Duodenal mucosa (tissue), 2 donors: Measurements from ENCODE around the gene MORF4L1.
A peak's percentile ranks its signal among the peaks of the same experiment; 100 is the strongest.
"Not testable (repeated sequence)": the region's sequence is repeated elsewhere in the genome, so short reads cannot be mapped to it uniquely, and the experiment has no call there.

Experiments
- H3K27ac ChIP-seq: one replicate; pipeline ENCODE4 v1.7.0; 2013; ENCODE audit warnings: low read depth, low read length
- H3K27me3 ChIP-seq, 2 donors: one replicate each; pipeline ENCODE4 v1.7.0; 2013; ENCODE audit warnings: low read length in 2 of 2, control low read depth in 1 of 2; ENCODE audit not compliant: insufficient read depth in 2 of 2, control insufficient read depth in 1 of 2
- H3K36me3 ChIP-seq, 2 donors: one replicate each; pipeline ENCODE4 v1.7.0; 2013; ENCODE audit warnings: low read length in 2 of 2, control low read depth in 1 of 2; ENCODE audit not compliant: insufficient read depth in 2 of 2, control insufficient read depth in 1 of 2
- H3K4me1 ChIP-seq, 2 donors: one replicate each; pipeline ENCODE4 v1.7.0; 2013; ENCODE audit warnings: low read length in 2 of 2, control low read depth in 1 of 2; ENCODE audit not compliant: insufficient read depth in 2 of 2, control insufficient read depth in 1 of 2
- H3K4me3 ChIP-seq, 2 donors: one replicate each; pipeline ENCODE4 v1.7.0; 2013; ENCODE audit warnings: low read length in 2 of 2, low read depth in 1 of 2
- H3K9ac ChIP-seq, 2 donors: one replicate each; pipeline ENCODE4 v1.7.0; 2013; ENCODE audit warnings: low read length in 2 of 2, low read depth in 1 of 2
- H3K9me3 ChIP-seq, 2 donors: one replicate each; pipeline ENCODE4 v1.7.0; 2013; ENCODE audit warnings: low read length in 2 of 2, control low read depth in 1 of 2; ENCODE audit not compliant: control insufficient read depth in 1 of 2

Gene MORF4L1, protein sequence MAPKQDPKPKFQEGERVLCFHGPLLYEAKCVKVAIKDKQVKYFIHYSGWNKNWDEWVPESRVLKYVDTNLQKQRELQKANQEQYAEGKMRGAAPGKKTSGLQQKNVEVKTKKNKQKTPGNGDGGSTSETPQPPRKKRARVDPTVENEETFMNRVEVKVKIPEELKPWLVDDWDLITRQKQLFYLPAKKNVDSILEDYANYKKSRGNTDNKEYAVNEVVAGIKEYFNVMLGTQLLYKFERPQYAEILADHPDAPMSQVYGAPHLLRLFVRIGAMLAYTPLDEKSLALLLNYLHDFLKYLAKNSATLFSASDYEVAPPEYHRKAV

DNA sequence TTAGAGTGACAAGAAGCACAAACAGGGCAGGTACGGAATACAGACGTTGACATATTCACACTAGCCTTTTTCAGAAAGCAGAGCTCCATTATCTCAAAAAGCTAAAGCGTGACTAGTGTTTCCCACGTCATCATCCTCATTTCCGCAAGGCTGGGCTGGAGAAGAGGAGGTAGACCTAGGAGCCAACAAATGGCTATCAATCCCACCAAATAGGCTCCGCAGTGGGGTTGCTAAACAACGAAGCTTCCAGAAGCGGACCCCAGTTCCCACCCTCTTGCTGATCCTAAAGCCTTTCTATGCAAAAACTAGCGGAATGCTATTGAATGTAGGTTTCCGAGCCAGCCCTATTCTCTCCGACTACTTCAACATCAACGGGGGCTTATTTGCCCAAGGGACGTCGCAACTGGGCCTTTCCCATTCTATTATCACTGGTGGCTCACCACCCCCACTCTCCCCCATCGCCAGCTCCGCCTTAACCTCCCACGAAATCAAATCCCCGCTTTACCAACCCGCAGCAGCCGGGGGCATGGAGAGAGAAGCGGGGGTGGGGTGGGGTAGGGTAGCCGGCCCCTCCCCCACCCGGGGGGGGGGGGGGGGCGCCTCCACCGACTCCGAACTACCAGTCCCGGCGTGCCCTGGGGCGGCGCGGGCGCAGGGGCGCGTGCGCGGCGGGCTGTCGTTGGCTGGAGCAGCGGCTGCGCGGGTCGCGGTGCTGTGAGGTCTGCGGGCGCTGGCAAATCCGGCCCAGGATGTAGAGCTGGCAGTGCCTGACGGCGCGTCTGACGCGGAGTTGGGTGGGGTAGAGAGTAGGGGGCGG, at the start of gene MORF4L1:
Gene MORF4L1 (plus strand): TSS at position 736 of the 817 bp plus-strand sequence. CDS start 128 bp downstream, outside the sequence.
- H3K27ac ChIP-seq: peak within 1 kb of the TSS; percentile 100
- H3K9me3 ChIP-seq: no peaks in the 10 kb centered on the region
- H3K4me1 ChIP-seq: peaks cover 16% of the 10 kb centered on the region in 2 donors
- H3K9ac ChIP-seq: peak within 1 kb of the TSS; percentile 100
- peak within 1 kb of the TSS; percentile 89 to 94 for H3K4me3 ChIP-seq
- no peaks in the 10 kb centered on the region for H3K27me3 ChIP-seq
- no peaks in the 10 kb centered on the region for H3K36me3 ChIP-seq

DNA sequence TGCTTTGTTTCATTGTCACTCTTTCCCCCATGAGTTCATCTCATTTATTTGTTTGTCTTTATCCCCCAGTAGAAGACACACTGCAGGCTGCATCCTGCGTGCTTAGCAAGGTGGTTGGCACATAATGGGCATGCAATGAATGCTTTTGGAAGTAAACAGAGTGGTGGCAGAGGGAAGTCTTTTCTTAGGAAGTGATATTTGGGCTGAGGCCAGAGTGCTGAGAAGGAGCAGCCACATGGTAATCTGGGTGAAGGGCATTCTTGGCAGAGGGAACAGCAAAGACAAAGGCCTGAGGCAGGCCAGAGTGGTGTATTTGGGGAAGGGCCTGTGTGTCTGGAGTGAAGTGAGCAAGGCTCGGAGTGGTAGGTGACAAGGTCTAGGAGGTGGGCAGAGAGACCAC, 43.8 kb upstream of the MORF4L1 start:
- H3K36me3 ChIP-seq: no peaks in the 10 kb centered on the region

DNA sequence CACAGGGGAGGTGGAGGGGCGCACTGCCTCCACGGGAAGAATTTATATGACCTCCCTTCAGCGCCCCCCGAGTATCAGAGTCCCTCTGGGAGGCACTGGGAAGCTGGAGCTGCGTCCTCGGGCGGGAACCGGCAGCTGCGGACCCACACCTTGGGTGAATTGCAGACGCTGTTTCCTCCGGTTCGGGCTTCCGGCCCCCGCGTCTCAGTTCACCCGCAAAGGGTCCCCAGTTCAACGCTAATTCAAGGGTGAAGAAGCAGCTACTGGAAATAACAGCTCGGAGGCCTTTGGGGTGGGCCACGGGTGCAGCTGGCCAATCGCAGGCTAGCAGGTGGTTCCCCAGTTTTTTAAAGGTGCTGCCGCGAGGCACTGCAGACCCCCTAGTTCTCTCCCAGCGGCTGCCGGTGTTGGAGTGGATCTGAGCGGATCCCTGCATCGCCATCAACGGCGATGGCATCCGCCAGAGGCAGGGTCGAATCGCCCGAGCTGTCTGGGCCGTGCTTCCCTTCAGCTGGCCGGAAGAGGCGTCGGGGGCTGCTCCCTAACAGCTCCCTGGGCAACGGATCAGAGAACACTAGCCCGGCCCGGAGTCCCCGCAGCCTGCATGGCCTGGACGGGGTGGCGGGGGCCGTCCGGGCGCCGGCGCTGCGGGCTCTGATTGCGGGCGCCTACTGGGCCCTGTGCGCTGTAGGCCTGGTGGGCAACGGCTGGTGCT, 42.0 kb upstream of the MORF4L1 start:
- H3K27ac ChIP-seq: no peak overlapping the region
- no peaks in the 10 kb centered on the region for H3K9me3 ChIP-seq
- no peak overlapping the region for H3K4me3 ChIP-seq
- no peaks in the 10 kb centered on the region for H3K4me1 ChIP-seq
- no peaks in the 10 kb centered on the region for H3K36me3 ChIP-seq
- H3K27me3 ChIP-seq: peaks cover 4 to 9% of the 10 kb centered on the region in 2 donors
- no peak overlapping the region for H3K9ac ChIP-seq

More for the DNA sequence above, 43.8 kb upstream of the MORF4L1 start:
- no peak overlapping the region for H3K27ac ChIP-seq
- H3K9ac ChIP-seq: no peak overlapping the region
- peaks cover 4 to 9% of the 10 kb centered on the region in 2 donors for H3K27me3 ChIP-seq
- H3K4me3 ChIP-seq: no peak overlapping the region
- no peaks in the 10 kb centered on the region for H3K4me1 ChIP-seq
- no peaks in the 10 kb centered on the region for H3K9me3 ChIP-seq

DNA sequence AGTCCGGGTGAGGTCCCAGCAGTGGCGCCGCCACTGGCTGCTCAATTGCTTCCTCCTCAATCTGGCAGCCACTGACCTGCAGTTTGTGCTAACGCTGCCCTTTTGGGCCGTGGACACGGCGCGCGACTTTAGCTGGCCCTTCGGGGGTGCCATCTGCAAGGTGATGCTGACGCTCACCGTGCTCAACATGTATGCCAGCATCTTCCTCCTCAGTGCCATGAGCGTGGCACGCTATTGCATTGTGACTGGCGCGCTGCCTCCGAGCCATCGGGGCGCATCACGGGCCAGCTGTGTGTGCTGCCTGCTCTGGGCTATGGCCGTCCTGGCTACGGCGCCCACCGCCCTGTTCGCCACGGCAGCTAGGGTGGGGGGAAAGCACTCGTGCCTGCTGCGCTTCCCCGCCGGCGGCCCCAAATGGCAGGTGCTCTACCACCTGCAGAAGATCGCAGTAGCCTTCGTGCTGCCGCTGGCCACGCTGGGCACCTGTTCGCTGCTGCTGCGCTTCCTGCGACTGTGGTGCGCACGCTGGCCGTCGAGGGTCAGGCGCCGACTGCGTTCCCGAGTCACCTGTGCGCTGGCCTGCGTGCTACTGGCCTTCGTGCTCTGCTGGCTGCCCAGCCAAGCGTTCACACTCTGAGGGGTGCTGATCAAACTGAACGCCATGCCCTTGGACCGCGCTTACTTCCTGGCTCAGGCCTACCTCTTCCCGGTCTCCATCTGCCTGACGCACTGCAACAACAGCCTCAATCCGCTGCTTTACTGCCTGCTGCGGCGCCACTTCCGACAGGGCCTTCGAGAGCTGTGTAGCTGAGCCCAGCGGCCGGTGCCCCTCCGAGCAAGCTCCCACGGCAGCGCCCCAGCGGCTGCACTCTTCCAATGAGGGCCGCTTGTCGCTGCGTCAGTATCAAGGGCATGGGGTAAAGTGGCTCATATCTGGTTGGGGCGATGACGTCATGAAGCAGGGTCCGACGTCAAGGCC, 41.2 kb upstream of the MORF4L1 start:
- Histone ChIP-seq H3K4me1 (no peaks in the 10 kb centered on the region), H3K9ac (no peak overlapping the region), H3K4me3 (no peak overlapping the region), H3K9me3 (no peaks in the 10 kb centered on the region), H3K36me3 (no peaks in the 10 kb centered on the region), H3K27ac (no peak overlapping the region), H3K27me3 (peaks cover 4 to 9% of the 10 kb centered on the region in 2 donors)

DNA sequence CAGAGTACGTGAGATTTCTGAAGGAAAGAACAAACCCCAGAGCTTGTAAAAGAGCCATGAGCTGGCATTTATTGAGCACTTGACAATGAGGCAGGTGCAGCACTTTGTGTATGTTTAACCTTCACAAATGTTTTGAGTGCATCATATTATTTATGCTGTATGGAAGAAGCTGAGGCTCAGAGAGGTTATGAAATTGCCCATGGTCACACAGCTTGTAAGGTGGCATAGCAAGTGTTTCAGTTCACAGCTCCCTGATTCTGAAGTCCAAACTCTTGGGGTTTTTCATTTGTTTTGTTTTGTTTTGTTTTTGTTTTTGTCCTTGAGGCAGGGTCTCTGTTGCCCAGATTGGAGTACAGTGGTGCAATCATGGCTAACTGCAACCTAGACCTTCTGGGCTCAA, 36.4 kb upstream of the MORF4L1 start:
- H3K27me3 ChIP-seq: peaks cover 4 to 5% of the 10 kb centered on the region in 2 donors
- H3K4me3 ChIP-seq: no peak overlapping the region

DNA sequence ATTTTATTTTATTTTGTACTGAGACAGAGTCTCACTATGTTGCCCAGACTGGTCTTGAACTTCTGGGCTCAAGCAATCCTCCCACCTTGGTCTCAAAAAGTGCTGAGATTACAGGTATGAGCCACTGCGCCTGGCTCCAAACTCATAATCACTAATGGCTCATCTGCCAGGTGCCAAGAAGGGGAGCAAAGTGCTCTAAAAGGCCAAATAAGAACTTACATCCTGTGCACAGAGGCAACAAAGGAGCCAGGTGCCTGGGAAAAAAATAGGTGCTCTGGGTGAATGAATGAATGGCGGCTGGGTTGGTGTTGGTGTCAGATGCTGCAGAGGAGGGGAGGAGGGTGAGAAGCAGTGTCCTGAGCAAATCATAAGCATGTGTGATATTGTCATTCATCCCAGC, 35.6 kb upstream of the MORF4L1 start:
- Histone ChIP-seq H3K9me3 (no peaks in the 10 kb centered on the region), H3K27me3 (peaks cover 0 to 5% of the 10 kb centered on the region in 2 donors), H3K36me3 (no peaks in the 10 kb centered on the region), H3K9ac (no peak overlapping the region), H3K4me1 (no peaks in the 10 kb centered on the region), H3K27ac (no peak overlapping the region), H3K4me3 (no peak overlapping the region)

More for the DNA sequence above, 36.4 kb upstream of the MORF4L1 start:
- H3K36me3 ChIP-seq: no peaks in the 10 kb centered on the region
- no peak overlapping the region for H3K27ac ChIP-seq
- no peak overlapping the region for H3K9ac ChIP-seq
- H3K4me1 ChIP-seq: no peaks in the 10 kb centered on the region
- H3K9me3 ChIP-seq: no peaks in the 10 kb centered on the region

DNA sequence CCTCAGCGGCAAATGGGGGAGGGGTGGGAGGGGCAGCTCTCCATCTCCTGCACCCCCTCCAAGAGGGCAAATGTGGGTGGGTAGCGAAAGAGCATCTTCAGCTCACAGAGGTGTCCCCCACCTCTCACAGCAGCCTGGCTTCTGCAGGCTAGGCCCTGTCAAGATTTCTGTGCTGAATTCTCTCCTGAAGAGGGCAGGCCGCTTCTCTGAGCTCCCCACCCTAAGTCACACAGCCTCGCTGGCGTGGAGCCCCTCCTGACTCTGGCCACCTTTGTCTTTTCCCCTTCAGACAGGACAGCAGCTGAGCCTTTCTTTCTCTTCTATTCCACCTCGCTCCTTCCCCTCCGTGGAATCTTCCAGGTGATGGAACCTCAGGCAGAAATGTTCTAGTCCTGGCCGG, 35.1 kb upstream of the MORF4L1 start:
- H3K9me3 ChIP-seq: no peaks in the 10 kb centered on the region
- H3K9ac ChIP-seq: no peak overlapping the region
- H3K36me3 ChIP-seq: no peaks in the 10 kb centered on the region
- H3K4me1 ChIP-seq: no peaks in the 10 kb centered on the region
- no peak overlapping the region for H3K27ac ChIP-seq
- no peak overlapping the region for H3K4me3 ChIP-seq
- peaks cover 0 to 1% of the 10 kb centered on the region in 2 donors for H3K27me3 ChIP-seq

DNA sequence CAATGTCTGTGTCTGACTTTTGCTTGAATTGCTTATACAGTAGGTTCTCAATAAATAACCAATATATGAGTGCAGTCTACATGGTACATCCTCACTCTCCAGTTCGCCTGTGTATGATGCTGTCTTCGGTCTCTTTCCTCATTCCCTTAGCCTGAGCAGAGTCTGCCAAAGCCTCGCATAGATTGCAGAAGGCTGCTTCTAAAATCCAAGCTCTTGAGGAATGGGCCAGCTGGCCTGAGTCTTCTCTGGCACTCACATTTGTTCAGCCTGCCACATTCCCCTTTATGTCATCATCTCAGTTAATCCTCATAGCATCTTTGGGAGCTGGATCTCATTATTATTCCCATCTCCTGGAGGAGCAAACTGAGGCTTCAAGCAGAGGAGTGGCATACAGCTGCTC, 34.2 kb upstream of the MORF4L1 start:
- Histone ChIP-seq H3K4me1 (no peaks in the 10 kb centered on the region), H3K27me3 (no peaks in the 10 kb centered on the region), H3K9ac (no peak overlapping the region), H3K36me3 (no peaks in the 10 kb centered on the region), H3K27ac (no peak overlapping the region), H3K9me3 (no peaks in the 10 kb centered on the region), H3K4me3 (no peak overlapping the region)

DNA sequence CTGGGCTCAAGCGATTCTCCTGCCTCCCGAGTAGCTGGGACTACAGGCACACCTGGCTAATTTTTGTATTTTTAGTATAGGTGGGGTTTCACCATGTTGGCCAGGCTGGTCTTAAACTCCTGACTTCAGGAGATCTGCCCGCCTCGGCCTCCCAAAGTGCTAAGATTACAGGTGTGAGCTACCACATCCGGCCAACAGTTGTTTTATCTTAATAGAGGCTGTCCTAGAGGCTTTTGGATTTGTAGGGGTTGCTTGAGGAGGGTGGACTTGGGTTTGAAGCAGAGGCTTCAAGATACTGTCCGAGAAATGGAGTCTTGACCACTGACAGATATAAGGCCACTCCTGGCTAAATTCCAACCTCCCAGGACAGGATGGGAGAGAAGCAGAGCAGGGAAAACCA, 33.5 kb upstream of the MORF4L1 start:
- H3K36me3 ChIP-seq, H3K9me3 ChIP-seq, H3K9ac ChIP-seq, H3K27me3 ChIP-seq, H3K4me1 ChIP-seq, H3K4me3 ChIP-seq, H3K27ac ChIP-seq: not testable (repeated sequence)
